Measurements from ENCODE around the gene PPARD.

- TF ChIP-seq CTCF (conservative IDR thresholded peaks at IDR 0.05; ENCODE audit: low read depth, low read length), result no peak
- TF ChIP-seq EZH2 (IDR thresholded peaks at IDR 0.05; ENCODE audit: borderline replicate concordance, low read depth, low read length, poor library complexity, severe bottlenecking), result no peak
Observed at GRCh38 chr6:35357677-35358076, 15.3 kb downstream of the PPARD start.

Data from A673 (cell line).